GM10266 (cell line): ENCODE results near the gene TBC1D2.

Source experiments
- DNase-seq: peaks from one replicate; pipeline ENCODE4 v3.0.0; 2012; ENCODE audit errors: extremely low spot score
- TF ChIP-seq, protein P1 (sequence below): IDR thresholded peaks from 2 replicates; pipeline ENCODE4 v1.5.1; 2012; ENCODE audit warnings: mild to moderate bottlenecking, low read depth; ENCODE audit not compliant: control insufficient read depth, insufficient read depth; ENCODE audit errors: missing control alignments

TBC1D2 gene, protein sequence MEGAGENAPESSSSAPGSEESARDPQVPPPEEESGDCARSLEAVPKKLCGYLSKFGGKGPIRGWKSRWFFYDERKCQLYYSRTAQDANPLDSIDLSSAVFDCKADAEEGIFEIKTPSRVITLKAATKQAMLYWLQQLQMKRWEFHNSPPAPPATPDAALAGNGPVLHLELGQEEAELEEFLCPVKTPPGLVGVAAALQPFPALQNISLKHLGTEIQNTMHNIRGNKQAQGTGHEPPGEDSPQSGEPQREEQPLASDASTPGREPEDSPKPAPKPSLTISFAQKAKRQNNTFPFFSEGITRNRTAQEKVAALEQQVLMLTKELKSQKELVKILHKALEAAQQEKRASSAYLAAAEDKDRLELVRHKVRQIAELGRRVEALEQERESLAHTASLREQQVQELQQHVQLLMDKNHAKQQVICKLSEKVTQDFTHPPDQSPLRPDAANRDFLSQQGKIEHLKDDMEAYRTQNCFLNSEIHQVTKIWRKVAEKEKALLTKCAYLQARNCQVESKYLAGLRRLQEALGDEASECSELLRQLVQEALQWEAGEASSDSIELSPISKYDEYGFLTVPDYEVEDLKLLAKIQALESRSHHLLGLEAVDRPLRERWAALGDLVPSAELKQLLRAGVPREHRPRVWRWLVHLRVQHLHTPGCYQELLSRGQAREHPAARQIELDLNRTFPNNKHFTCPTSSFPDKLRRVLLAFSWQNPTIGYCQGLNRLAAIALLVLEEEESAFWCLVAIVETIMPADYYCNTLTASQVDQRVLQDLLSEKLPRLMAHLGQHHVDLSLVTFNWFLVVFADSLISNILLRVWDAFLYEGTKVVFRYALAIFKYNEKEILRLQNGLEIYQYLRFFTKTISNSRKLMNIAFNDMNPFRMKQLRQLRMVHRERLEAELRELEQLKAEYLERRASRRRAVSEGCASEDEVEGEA

DNA sequence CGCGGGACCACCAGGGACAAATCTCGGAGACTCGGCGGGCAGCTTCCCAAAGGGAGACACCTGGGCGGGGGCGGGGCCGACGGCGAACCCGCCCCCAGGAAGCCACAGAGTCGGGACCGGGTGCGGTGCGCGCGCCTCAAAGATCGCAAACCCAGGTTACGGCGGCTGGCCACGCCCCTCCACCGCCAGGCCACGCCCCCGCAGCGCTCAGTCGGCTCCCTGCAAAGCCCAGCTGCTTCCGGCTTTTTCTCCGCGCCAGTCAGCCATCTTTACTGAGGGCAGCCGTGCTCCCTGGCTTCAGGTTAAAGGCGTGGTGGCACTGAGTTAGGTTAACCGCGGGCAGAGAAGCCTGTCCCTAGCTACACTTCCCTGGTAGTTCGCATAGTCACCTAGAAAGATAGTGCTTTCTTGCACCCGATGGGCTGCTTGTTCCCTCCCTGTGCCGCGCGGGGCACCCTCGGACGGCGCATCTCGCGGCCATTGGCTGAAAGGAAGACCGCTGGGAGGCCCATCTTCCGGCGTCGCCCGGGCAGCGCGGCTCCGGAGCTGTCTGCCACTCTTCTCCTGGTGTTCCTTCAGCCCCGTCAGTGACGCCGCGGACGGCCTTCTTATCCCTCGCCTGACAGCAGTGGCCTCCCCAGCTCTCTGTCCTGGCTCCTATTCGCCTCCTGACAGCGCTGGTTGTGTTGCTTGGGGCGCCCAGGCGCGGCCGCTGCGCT, at the start of gene TBC1D2:
TSS of gene TBC1D2 (minus strand) at position 72 of the 719 bp plus-strand sequence. CDS start 108 bp downstream, outside the sequence.
- TF ChIP-seq, protein P1, sequence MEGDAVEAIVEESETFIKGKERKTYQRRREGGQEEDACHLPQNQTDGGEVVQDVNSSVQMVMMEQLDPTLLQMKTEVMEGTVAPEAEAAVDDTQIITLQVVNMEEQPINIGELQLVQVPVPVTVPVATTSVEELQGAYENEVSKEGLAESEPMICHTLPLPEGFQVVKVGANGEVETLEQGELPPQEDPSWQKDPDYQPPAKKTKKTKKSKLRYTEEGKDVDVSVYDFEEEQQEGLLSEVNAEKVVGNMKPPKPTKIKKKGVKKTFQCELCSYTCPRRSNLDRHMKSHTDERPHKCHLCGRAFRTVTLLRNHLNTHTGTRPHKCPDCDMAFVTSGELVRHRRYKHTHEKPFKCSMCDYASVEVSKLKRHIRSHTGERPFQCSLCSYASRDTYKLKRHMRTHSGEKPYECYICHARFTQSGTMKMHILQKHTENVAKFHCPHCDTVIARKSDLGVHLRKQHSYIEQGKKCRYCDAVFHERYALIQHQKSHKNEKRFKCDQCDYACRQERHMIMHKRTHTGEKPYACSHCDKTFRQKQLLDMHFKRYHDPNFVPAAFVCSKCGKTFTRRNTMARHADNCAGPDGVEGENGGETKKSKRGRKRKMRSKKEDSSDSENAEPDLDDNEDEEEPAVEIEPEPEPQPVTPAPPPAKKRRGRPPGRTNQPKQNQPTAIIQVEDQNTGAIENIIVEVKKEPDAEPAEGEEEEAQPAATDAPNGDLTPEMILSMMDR = peak; percentile 12
- DNase-seq = peak; percentile 94

DNA sequence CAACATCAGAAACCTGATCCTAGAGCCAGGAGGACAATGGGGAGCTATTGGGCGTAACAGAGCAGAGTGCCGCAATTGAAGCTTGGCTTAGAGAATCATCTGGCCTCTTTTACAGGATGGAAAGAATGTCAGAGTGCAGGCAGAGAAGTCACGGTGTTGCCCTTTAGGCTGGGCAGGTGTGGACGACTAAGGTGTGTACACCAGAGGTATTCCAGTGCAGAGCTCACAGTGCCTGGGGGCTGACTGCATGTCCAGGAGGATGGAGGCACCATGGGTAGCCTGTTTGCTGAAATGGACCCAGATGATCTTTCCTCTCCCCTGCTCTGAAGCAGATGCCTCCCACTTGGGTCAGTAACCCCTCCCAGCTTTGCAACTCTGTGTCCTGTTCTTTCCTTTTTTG, 48.9 kb upstream of the TBC1D2 start:
- TF ChIP-seq, protein P1 = no peak
- no peak for DNase-seq

DNA sequence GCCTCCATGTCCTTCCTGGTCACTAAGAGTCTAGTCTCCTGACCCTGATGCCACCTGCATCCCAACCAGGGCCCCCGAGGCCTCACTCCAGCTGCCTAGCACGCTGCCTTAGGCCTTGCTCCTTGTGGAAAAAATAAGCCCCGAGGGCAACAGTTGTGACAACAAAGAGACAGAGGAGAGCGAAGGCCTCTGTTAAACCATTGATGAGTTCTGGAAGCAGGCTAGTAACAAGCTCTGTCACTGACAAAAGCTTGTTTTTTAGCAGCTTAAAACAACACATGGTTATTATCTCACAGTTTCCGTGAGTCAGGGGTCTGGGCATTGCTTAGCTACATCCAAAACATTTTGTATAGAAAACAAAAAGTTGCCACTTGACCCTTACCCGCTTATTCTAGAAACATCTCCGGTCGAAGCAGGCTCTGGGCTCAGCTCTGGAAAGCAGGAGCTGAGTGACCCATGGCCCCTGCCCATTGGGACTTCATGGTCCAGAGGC, 48.2 kb upstream of the TBC1D2 start:
- no peak for DNase-seq
- TF ChIP-seq, protein P1 = no peak

DNA sequence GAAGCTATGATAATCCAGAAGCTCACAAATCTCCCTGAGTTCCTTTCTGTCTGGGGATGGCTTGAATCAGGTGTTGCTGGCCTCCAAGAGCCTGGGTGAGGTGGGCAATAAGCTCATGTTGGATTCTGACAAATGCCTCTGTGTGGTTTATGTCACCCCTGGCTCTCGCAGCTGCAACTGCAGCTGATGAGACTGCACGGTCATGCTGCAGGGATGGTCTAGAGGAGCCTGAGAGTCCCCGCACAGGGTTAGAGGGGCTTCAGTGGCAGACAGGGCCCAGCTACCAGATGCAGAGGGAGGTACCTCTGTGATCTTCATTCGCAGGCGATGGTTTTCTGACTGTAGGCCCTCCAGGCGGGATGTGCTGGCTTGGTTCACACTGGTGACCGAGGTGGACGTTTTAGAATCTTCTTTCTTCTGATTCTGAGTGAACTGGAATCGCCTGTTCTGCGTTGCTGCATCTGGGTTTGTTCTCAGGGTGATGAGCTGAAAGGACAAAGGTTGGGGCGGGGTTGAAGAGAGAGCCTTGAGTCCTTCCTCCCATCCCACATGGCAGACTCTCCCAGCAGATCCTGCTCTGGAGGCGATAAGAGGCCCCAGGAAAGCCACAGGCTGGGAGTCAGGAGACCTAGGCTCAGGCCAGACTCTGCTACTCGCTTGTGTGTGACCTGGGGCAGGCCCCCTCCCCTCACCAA, 47.6 kb upstream of the TBC1D2 start:
- no peak for DNase-seq
- TF ChIP-seq, protein P1 = no peak

DNA sequence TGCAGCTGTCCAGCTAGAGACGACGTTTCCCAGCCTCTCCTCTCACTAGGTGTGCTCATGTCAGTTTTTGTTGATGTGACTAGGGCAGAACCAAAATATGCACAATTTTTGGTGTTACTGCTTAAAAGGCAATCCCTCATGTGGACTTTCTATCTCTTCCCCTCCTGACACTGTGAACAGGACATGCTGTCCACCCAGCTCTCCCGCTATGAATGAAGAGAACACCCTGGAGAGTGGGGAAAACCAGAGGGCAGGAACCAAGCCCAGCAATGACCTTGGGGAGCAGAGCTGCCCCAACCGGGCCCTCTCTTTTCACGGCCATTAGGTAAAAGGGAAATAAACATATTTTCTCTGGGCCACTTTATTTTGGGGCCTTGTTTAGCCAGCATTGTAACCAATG, 46.7 kb upstream of the TBC1D2 start:
- no peak for DNase-seq
- TF ChIP-seq, protein P1 = no peak

DNA sequence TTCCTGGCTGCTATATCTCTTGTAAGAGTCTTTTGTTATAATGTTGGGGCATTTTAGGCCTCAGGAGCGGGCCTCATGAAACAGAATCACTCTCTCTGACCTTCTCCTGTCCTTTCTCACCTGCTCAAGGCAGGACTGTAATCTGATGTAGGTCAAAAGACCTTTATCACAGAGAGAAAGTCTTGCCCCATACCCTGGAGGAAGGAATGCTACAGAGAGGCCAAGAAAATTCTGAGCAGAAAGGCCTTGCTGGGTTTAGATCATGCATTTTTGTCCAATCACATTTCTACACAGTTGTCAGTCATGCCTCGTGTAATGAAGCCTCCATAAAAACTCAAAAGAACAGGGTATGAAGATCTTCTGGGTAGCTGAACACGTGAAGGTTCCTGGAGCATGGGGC, 45.2 kb upstream of the TBC1D2 start:
- DNase-seq = no peak
- TF ChIP-seq, protein P1 = no peak
